Measurements from ENCODE around the gene AGPAT2. TPM values are rescaled to one million over a fixed set of nuclear protein-coding genes. Genes with fewer than 3 reads are reported as not detected.
"Not testable (repeated sequence)": the region's sequence is repeated elsewhere in the genome, so short reads cannot be mapped to it uniquely, and the experiment has no call there.

The AGPAT2 gene
- polyA plus RNA-seq, 2 donors, result 90.7 to 100 TPM

GRCh38 chr9:136705564-136705963, 18.3 kb upstream of the AGPAT2 start:
- H3K36me3 ChIP-seq (ENCODE audit: control insufficient read depth in 2 of 2, insufficient read depth in 2 of 2, low read length in 1 of 2), result no peaks in the 10 kb centered on the region
- WGBS, 2 donors, result 49 to 54% methylated on average over 7 of the region's 7 CpGs

DNA sequence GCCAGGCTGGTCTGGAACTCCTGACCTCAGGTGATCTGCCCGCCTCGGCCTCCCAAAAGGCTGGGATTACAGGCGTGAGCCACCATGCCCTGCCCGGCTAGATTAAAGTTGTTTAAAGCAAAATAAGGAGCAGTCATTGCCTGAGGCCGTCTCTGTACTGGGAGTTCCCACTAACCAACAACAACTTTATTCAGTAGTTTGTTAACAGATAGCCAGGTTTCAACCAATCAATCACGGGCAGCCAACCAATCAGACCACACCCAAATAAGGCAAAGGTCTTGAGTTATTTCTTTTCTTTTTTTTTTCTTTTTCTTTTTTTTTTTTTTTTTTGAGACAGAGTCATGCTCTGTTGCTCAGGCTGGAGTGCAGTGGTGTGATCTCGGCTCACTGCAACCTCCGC, 17.5 kb upstream of the AGPAT2 start:
- not testable (repeated sequence) for H3K27ac ChIP-seq (ENCODE audit: low read depth in 2 of 2, low read length in 1 of 2); H3K9me3 ChIP-seq (ENCODE audit: control insufficient read depth in 2 of 2, insufficient read depth in 1 of 2, low read depth in 1 of 2, low read length in 1 of 2); H3K4me3 ChIP-seq (ENCODE audit: low read depth in 1 of 2, low read length in 2 of 2); H3K4me1 ChIP-seq (ENCODE audit: control insufficient read depth in 2 of 2, insufficient read depth in 2 of 2, low read length in 1 of 2); H3K27me3 ChIP-seq (ENCODE audit: control insufficient read depth in 1 of 2, insufficient read depth in 2 of 2, low read length in 2 of 2); H3K36me3 ChIP-seq (ENCODE audit: control insufficient read depth in 2 of 2, insufficient read depth in 2 of 2, low read length in 1 of 2)
- 73% methylated on average over 8 of the region's 8 CpGs for whole genome bisulfite sequencing, 2 donors

More at GRCh38 chr9:136705564-136705963, 18.3 kb upstream of the AGPAT2 start:
- no peaks in the 10 kb centered on the region for H3K27me3 ChIP-seq (ENCODE audit: control insufficient read depth in 1 of 2, insufficient read depth in 2 of 2, low read length in 2 of 2)
- H3K4me1 ChIP-seq (ENCODE audit: control insufficient read depth in 2 of 2, insufficient read depth in 2 of 2, low read length in 1 of 2), result no peaks in the 10 kb centered on the region
- no peak overlapping the region for H3K4me3 ChIP-seq (ENCODE audit: low read depth in 1 of 2, low read length in 2 of 2)
- H3K27ac ChIP-seq (ENCODE audit: low read depth in 2 of 2, low read length in 1 of 2), result no peak overlapping the region
- no peaks in the 10 kb centered on the region for H3K9me3 ChIP-seq (ENCODE audit: control insufficient read depth in 2 of 2, insufficient read depth in 1 of 2, low read depth in 1 of 2, low read length in 1 of 2)

GRCh38 chr9:136703276-136703860, 16.1 kb upstream of the AGPAT2 start:
- no peaks in the 10 kb centered on the region for H3K27me3 ChIP-seq (ENCODE audit: control insufficient read depth in 1 of 2, insufficient read depth in 2 of 2, low read length in 2 of 2)

DNA sequence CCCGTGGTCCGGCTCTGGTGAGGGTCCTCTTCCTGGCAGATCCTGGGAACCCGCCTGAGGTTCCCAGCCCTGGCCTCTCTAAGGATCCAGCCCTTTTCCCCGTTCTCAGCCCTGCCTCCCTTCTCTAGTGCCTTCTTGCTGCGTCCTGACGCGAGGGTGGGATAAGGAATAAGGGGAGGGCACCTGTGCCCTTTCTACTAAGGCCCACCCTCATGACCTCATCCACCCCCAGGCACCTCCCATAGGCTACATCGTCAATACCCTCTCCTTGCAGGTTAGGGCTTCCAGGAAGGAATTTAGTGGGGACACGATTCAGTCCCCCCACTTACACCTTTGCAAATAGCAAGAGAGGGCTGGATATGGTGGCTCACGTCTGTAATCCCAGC, 14.4 kb upstream of the AGPAT2 start:
- no peaks in the 10 kb centered on the region for H3K36me3 ChIP-seq (ENCODE audit: control insufficient read depth in 2 of 2, insufficient read depth in 2 of 2, low read length in 1 of 2)
- H3K27ac ChIP-seq (ENCODE audit: low read depth in 2 of 2, low read length in 1 of 2), result no peak overlapping the region
- WGBS, 2 donors, result 44 to 54% methylated on average over 10 of the region's 10 CpGs
- H3K4me3 ChIP-seq (ENCODE audit: low read depth in 1 of 2, low read length in 2 of 2), result no peak overlapping the region
- no peaks in the 10 kb centered on the region for H3K9me3 ChIP-seq (ENCODE audit: control insufficient read depth in 2 of 2, insufficient read depth in 1 of 2, low read depth in 1 of 2, low read length in 1 of 2)
- H3K27me3 ChIP-seq (ENCODE audit: control insufficient read depth in 1 of 2, insufficient read depth in 2 of 2, low read length in 2 of 2), result no peaks in the 10 kb centered on the region
- H3K4me1 ChIP-seq (ENCODE audit: control insufficient read depth in 2 of 2, insufficient read depth in 2 of 2, low read length in 1 of 2), result peaks cover 0 to 3% of the 10 kb centered on the region in 2 donors

More at GRCh38 chr9:136703276-136703860, 16.1 kb upstream of the AGPAT2 start:
- no peak overlapping the region for H3K4me3 ChIP-seq (ENCODE audit: low read depth in 1 of 2, low read length in 2 of 2)
- H3K4me1 ChIP-seq (ENCODE audit: control insufficient read depth in 2 of 2, insufficient read depth in 2 of 2, low read length in 1 of 2), result no peaks in the 10 kb centered on the region
- 77 to 82% methylated on average over 12 of the region's 12 CpGs for WGBS, 2 donors
- H3K9me3 ChIP-seq (ENCODE audit: control insufficient read depth in 2 of 2, insufficient read depth in 1 of 2, low read depth in 1 of 2, low read length in 1 of 2), result no peaks in the 10 kb centered on the region
- no peaks in the 10 kb centered on the region for H3K36me3 ChIP-seq (ENCODE audit: control insufficient read depth in 2 of 2, insufficient read depth in 2 of 2, low read length in 1 of 2)
- H3K27ac ChIP-seq (ENCODE audit: low read depth in 2 of 2, low read length in 1 of 2), result no peak overlapping the region

DNA sequence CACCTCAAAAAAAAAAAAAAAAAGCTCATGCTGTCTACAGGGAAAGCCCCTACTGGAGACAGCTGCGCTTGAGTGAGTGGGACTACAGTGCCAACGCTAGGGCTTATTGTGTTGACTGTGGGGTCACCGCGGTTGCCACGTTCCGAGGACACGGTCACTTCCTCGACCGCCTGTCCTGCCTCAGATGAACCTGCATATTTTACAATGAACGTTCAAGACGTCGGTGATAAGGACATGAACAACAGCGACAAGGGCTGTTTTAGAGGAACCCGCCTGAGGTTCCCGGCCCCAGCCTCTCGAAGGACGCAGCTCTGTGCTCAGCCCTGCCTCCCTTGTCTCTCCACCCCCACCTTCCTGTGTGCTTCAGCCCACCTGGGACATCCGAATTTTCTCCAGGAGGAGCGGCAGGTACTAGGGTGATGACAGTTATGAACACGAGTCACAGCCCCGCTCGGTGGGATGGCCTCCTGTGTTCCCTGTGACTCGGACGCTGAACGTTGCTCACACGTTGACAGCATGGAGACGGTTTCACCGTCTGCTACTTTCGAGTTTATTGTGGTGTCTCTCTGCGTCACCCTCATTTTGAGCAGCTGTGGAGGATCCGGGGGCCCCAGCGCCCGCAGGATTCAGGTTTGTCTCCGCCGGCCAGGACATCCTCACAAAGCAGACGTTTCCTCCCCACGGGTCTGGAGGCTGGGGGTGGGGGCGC, 13.9 kb upstream of the AGPAT2 start:
- Histone ChIP-seq H3K27ac (ENCODE audit: low read depth in 2 of 2, low read length in 1 of 2) (no peak overlapping the region), H3K4me1 (ENCODE audit: control insufficient read depth in 2 of 2, insufficient read depth in 2 of 2, low read length in 1 of 2) (peaks cover 0 to 3% of the 10 kb centered on the region in 2 donors), H3K36me3 (ENCODE audit: control insufficient read depth in 2 of 2, insufficient read depth in 2 of 2, low read length in 1 of 2) (no peaks in the 10 kb centered on the region), H3K9me3 (ENCODE audit: control insufficient read depth in 2 of 2, insufficient read depth in 1 of 2, low read depth in 1 of 2, low read length in 1 of 2) (no peaks in the 10 kb centered on the region), H3K27me3 (ENCODE audit: control insufficient read depth in 1 of 2, insufficient read depth in 2 of 2, low read length in 2 of 2) (no peaks in the 10 kb centered on the region), H3K4me3 (ENCODE audit: low read depth in 1 of 2, low read length in 2 of 2) (no peak overlapping the region)
- 30% methylated on average over 37 to 38 of the region's 38 CpGs for WGBS, 2 donors

GRCh38 chr9:136700304-136700703, 13.0 kb upstream of the AGPAT2 start:
- Histone ChIP-seq H3K9me3 (ENCODE audit: control insufficient read depth in 2 of 2, insufficient read depth in 1 of 2, low read depth in 1 of 2, low read length in 1 of 2) (no peaks in the 10 kb centered on the region), H3K4me1 (ENCODE audit: control insufficient read depth in 2 of 2, insufficient read depth in 2 of 2, low read length in 1 of 2) (peaks cover 0 to 6% of the 10 kb centered on the region in 2 donors), H3K27me3 (ENCODE audit: control insufficient read depth in 1 of 2, insufficient read depth in 2 of 2, low read length in 2 of 2) (no peaks in the 10 kb centered on the region), H3K36me3 (ENCODE audit: control insufficient read depth in 2 of 2, insufficient read depth in 2 of 2, low read length in 1 of 2) (no peaks in the 10 kb centered on the region), H3K27ac (ENCODE audit: low read depth in 2 of 2, low read length in 1 of 2) (no peak overlapping the region), H3K4me3 (ENCODE audit: low read depth in 1 of 2, low read length in 2 of 2) (no peak overlapping the region)
- 68 to 70% methylated on average over 13 of the region's 13 CpGs for WGBS, 2 donors

- Histone ChIP-seq H3K36me3 (ENCODE audit: control insufficient read depth in 2 of 2, insufficient read depth in 2 of 2, low read length in 1 of 2) (no peaks in the 10 kb centered on the region), H3K4me1 (ENCODE audit: control insufficient read depth in 2 of 2, insufficient read depth in 2 of 2, low read length in 1 of 2) (peaks cover 0 to 11% of the 10 kb centered on the region in 2 donors)
- 85 to 91% methylated on average over 10 of the region's 11 CpGs for WGBS, 2 donors
These were observed 11.5 kb upstream of the AGPAT2 start for GRCh38 chr9:136698635-136699246.

DNA sequence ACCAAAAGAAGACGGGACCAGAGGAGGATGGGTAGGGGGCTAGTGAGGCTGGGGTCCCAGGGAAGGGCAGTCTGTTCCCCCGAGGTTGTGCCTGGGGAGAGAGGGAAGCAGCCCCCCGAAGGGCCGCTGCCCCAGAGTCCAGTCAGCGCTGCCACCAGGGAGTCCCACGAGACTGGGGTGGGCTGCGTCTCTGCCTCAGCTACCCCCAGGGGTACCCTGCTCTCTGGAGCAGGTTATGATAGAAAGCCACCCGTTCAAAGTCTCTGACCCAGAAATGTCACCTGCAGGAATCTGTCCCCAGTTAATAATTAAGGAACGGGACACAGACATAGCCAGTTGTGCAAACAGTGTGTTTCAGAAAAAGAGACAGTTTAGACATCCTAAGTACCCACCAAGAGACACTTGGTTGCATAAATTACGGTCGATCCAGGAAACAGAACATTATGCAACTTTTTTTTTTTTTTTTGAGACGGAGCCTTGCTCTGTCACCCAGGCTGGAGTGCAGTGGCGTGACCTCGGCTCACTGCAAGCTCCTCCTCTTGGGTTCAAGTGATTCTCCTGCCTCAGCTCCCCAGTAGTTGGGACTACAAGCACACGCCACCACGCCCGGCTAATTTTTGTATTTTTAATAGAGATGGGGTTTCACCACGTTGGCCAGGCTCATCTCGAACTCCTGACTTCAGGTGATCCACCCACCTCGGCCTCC, 10.7 kb upstream of the AGPAT2 start:
- H3K27ac ChIP-seq (ENCODE audit: low read depth in 2 of 2, low read length in 1 of 2), result no peak overlapping the region
- no peaks in the 10 kb centered on the region for H3K27me3 ChIP-seq (ENCODE audit: control insufficient read depth in 1 of 2, insufficient read depth in 2 of 2, low read length in 2 of 2)
- H3K4me1 ChIP-seq (ENCODE audit: control insufficient read depth in 2 of 2, insufficient read depth in 2 of 2, low read length in 1 of 2), result peaks cover 0 to 18% of the 10 kb centered on the region in 2 donors
- no peaks in the 10 kb centered on the region for H3K9me3 ChIP-seq (ENCODE audit: control insufficient read depth in 2 of 2, insufficient read depth in 1 of 2, low read depth in 1 of 2, low read length in 1 of 2)
- H3K4me3 ChIP-seq (ENCODE audit: low read depth in 1 of 2, low read length in 2 of 2), result no peak overlapping the region
- no peaks in the 10 kb centered on the region for H3K36me3 ChIP-seq (ENCODE audit: control insufficient read depth in 2 of 2, insufficient read depth in 2 of 2, low read length in 1 of 2)
- WGBS, 2 donors, result 51 to 66% methylated on average over 20 of the region's 20 CpGs

More at GRCh38 chr9:136698635-136699246, 11.5 kb upstream of the AGPAT2 start:
- Histone ChIP-seq H3K27me3 (ENCODE audit: control insufficient read depth in 1 of 2, insufficient read depth in 2 of 2, low read length in 2 of 2) (no peaks in the 10 kb centered on the region), H3K4me3 (ENCODE audit: low read depth in 1 of 2, low read length in 2 of 2) (no peak overlapping the region), H3K27ac (ENCODE audit: low read depth in 2 of 2, low read length in 1 of 2) (no peak overlapping the region), H3K9me3 (ENCODE audit: control insufficient read depth in 2 of 2, insufficient read depth in 1 of 2, low read depth in 1 of 2, low read length in 1 of 2) (no peaks in the 10 kb centered on the region)

DNA sequence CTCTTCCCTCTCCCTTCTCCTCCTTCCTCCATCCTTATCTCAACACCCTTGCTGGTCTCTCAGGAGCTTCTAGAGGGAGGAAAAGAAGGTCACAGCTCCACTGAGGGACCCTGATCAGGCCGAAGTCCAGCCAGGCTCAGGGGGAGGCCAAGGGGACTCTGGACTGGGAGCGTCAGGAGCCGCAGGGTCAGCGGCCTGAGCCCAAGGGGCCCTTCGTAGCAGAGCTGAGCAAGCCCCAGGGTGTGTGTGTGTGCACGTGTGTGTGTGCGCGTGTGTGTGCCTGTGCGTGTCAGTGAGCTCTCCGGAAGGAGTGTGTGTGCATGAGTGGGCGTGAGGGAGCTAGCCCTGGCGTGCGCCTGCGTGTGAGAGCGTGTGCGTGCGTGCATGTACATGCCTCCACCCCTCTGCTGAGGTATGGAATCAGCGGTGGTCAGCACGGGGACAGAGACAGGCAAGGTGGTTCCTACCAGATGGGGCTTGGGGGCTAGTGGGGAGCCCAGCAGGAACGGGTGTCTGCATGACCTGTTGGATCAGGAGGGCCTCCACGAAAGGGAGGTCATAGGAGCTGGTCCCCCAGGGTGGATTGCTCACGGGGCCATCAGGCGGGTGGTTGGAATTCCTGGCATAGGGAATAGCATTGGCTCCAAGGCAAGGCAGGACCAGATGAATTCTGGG, 10.0 kb upstream of the AGPAT2 start:
- H3K4me3 ChIP-seq (ENCODE audit: low read depth in 1 of 2, low read length in 2 of 2), result no peak overlapping the region
- no peaks in the 10 kb centered on the region for H3K27me3 ChIP-seq (ENCODE audit: control insufficient read depth in 1 of 2, insufficient read depth in 2 of 2, low read length in 2 of 2)
- no peaks in the 10 kb centered on the region for H3K9me3 ChIP-seq (ENCODE audit: control insufficient read depth in 2 of 2, insufficient read depth in 1 of 2, low read depth in 1 of 2, low read length in 1 of 2)
- 54 to 59% methylated on average over 23 of the region's 23 CpGs for WGBS, 2 donors
- peaks cover 0 to 24% of the 10 kb centered on the region in 2 donors for H3K4me1 ChIP-seq (ENCODE audit: control insufficient read depth in 2 of 2, insufficient read depth in 2 of 2, low read length in 1 of 2)
- H3K36me3 ChIP-seq (ENCODE audit: control insufficient read depth in 2 of 2, insufficient read depth in 2 of 2, low read length in 1 of 2), result no peaks in the 10 kb centered on the region
- H3K27ac ChIP-seq (ENCODE audit: low read depth in 2 of 2, low read length in 1 of 2), result no peak overlapping the region
